GM12872 (cell line): Measurements from ENCODE around the gene EMC6.

Experiments used
- TF ChIP-seq, protein P1 (sequence below): IDR thresholded peaks from 3 replicates; pipeline ENCODE4 v1.5.1; 2011; ENCODE audit warnings: low read depth, mild to moderate bottlenecking, low read length, moderate library complexity; ENCODE audit not compliant: insufficient read depth

Gene EMC6

DNA sequence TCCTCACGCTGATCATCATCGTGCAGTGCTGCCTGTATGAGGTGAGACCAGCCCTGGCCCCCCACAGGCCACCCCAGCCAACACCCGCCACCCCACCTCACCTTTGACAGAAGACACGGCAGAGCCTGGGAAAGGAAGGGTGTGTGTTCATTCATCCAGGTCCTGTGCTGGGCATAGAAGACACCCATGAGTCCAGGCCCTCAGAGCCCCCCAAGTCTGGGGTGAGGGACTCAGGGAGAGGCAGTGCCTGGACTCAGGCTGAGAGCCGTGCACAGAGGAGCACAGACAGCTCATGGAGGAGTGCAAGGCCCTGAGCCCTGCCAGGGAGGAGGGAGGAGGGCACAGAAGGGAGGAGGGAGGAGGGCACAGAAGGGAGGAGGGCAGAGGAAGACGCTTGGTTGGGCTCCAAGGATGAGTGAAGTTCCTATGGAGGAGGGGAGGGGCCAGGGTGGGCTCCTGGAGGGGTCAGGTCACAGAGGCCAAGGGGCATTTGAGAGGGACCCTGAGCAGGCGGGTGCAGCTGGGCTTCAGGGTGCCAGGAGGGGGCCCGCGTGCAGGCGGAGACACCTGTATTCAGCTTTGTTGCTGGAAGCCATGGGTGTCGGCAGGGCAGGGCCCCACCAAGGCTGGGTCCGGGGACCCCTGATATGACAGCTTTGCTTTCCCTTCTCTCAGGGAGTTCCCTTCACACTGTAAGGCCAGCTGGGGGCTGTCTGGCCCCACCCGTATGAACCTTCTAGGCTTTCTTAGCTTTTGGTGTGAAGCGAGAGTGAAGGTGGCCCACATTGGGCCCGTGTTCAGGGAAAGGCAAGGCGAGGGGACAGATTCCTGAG, 11.6 kb upstream of the EMC6 start:
- TF ChIP-seq, protein P1, sequence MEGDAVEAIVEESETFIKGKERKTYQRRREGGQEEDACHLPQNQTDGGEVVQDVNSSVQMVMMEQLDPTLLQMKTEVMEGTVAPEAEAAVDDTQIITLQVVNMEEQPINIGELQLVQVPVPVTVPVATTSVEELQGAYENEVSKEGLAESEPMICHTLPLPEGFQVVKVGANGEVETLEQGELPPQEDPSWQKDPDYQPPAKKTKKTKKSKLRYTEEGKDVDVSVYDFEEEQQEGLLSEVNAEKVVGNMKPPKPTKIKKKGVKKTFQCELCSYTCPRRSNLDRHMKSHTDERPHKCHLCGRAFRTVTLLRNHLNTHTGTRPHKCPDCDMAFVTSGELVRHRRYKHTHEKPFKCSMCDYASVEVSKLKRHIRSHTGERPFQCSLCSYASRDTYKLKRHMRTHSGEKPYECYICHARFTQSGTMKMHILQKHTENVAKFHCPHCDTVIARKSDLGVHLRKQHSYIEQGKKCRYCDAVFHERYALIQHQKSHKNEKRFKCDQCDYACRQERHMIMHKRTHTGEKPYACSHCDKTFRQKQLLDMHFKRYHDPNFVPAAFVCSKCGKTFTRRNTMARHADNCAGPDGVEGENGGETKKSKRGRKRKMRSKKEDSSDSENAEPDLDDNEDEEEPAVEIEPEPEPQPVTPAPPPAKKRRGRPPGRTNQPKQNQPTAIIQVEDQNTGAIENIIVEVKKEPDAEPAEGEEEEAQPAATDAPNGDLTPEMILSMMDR: no peak

DNA sequence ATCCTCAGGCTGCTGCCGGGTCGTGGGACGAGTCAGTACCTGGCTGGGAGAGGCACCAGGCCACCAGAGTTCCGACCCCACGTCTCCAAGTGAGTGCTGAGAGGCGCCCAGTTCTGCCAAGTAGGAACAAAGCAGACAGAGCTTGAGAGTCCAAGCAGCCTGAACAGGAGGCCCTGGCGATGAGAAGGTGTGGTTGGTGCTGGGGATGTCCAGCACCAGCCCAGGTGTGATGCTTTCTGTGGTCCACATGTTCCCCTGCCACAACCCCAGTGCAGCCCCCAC, 11.1 kb upstream of the EMC6 start:
- TF ChIP-seq, protein P1: no peak

DNA sequence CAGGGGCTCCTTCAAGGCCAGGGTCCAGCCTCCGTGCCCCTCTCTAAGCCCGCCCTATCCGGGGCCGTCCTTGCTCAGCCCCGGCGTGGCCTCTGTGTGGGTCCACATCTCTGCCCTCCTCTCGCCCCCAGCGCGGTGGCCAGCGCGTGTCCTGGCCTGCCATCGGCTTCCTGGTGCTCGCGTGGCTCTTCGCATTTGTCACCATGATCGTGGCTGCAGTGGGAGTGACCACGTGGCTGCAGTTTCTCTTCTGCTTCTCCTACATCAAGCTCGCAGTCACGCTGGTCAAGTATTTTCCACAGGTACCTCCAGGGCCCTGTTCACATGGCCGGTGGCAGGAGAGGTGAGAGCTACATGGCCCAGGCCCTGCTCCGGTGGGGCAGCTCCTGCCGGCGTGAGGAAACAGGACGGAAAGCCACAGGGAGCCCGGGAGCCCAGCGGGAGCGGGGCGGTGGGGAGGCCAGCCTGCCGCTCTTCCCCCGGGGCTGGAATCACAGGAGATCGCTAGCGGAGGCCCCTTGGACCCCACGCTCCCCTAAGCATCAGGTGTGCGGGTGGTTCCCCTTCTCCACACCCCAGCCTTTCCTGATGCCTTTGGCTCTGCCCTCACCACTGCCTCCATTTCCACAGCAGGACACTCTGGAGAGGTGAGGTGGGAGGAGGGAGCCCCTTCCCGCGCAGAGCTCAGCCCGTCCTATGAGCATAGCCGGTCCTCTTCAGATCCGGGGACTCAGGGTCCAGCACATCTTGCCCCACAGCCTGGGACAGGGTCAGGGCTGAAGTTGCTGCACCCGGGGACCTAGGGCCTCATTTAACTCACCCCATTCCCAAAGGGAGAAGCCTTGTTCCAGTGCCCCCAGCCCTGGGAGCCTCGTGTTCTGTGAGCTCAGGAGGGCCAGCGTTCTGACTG, 10.5 kb upstream of the EMC6 start:
- TF ChIP-seq, protein P1: no peak

- TF ChIP-seq, protein P1: no peak
These were observed 9.7 kb upstream of the EMC6 start for GRCh38 chr17:3658784-3659449.

DNA sequence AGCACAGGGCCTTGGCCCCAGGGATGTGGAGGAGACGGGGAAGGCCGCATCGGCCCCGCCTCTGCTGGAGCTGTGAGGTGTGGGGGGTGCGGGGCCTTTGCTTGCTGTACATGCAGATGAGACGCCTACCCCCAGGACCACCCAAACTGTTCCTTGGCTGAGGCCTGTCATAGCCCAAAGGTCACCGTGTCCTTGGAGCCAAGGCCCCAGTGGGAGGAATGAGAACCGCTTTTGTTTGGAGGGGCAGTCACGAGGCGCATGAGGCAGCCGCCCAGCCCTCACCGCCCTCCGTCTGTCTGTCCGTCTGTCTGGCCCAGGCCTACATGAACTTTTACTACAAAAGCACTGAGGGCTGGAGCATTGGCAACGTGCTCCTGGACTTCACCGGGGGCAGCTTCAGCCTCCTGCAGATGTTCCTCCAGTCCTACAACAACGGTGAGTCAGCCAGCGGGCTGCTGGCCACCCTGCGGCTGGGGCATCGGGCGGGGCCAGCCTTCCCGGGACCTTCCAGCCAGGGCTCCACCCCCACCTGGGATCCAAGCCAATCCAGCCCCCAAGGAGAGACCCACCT, 9.0 kb upstream of the EMC6 start:
- TF ChIP-seq, protein P1: no peak

DNA sequence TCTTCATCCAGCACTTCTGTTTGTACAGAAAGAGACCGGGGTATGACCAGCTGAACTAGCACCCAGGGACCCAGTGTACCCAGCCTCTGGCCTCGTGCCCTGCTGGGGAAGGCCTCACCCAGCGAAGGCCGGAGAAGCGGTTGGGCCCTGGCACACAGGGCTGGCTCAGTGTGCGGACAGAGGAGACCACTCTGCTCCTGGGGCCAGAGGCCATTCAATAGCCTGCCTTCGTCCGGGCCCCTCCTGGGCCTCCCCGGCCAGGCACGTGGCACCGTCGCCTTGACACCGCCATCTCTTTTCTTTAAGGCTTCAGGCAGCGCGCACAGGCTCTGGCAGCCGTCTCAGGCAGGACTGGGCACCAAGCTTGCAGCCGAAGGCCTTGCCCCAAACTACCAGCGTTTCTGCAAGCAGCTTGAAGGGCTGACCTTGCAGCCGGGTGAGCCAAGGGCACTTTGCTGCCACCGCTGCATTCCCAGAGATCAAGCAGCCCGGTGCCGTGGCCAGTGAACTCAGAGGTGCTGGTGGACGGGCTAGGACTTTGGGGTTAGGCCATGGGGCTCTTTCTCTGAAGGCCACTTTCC, 8.2 kb upstream of the EMC6 start:
- TF ChIP-seq, protein P1: no peak
